ENCODE results near the gene TCIRG1. TPM values are rescaled to one million over a fixed set of nuclear protein-coding genes. Genes with fewer than 3 reads are reported as not detected.
A peak's percentile ranks its signal among the peaks of the same experiment; 100 is the strongest.

The TCIRG1 gene
- total RNA-seq, 2 experiments from 2014 or later, result 199 to 201 TPM

GRCh38 chr11:68016161-68016903 lies 22.5 kb upstream of the TCIRG1 start:
- no peak for DNase-seq (ENCODE audit: low spot score)
- ChIA-PET CTCF (ENCODE audit: unreplicated experiment) (no interaction called here), POLR2A (no interaction called here)
- Histone ChIP-seq H3K36me3 (ENCODE audit: insufficient read depth, low read length) (no peaks in the 10 kb centered on the region), H3K9me3 (ENCODE audit: low read length) (no peaks in the 10 kb centered on the region), H2AFZ (ENCODE audit: low read length) (no peak overlapping the region), H3K9me2 (ENCODE audit: insufficient read depth, low read length) (no peaks in the 10 kb centered on the region), H3K4me3 (ENCODE audit: low read depth, low read length, poor library complexity, severe bottlenecking) (no peak overlapping the region), H3K4me2 (ENCODE audit: low read length) (no peak overlapping the region), H3K27ac (ENCODE audit: low read depth, low read length, poor library complexity, severe bottlenecking) (no peak overlapping the region), H3K79me2 (ENCODE audit: insufficient read depth, low read depth, low read length) (no peaks in the 10 kb centered on the region), H4K20me1 (ENCODE audit: insufficient read depth, low read length) (no peaks in the 10 kb centered on the region), H3K4me1 (ENCODE audit: insufficient read depth, low read length, poor library complexity, severe bottlenecking) (no peaks in the 10 kb centered on the region)
- no TSS peak for BruUV-seq (replicated peaks)
- intact Hi-C loops (cut with micrococcal nuclease; ENCODE audit: unreplicated experiment), result no loop called here
- no peak for TF ChIP-seq EZH2phosphoT487 (IDR thresholded peaks at IDR 0.05; ENCODE audit: borderline replicate concordance, low read depth, low read length)
- TF ChIP-seq CTCF (conservative IDR thresholded peaks at IDR 0.05; ENCODE audit: low read length), result 0 out of 2 replicates have a peak, but pooled peaks have one; percentile 9

GRCh38 chr11:68016904-68017817 lies 21.7 kb upstream of the TCIRG1 start:
- Histone ChIP-seq H2AFZ (ENCODE audit: low read length) (no peak overlapping the region), H3K9me3 (ENCODE audit: low read length) (no peaks in the 10 kb centered on the region), H4K20me1 (ENCODE audit: insufficient read depth, low read length) (no peaks in the 10 kb centered on the region), H3K4me1 (ENCODE audit: insufficient read depth, low read length, poor library complexity, severe bottlenecking) (no peaks in the 10 kb centered on the region), H3K4me3 (ENCODE audit: low read depth, low read length, poor library complexity, severe bottlenecking) (no peak overlapping the region), H3K4me2 (ENCODE audit: low read length) (no peak overlapping the region), H3K9me2 (ENCODE audit: insufficient read depth, low read length) (no peaks in the 10 kb centered on the region), H3K36me3 (ENCODE audit: insufficient read depth, low read length) (no peaks in the 10 kb centered on the region), H3K27ac (ENCODE audit: low read depth, low read length, poor library complexity, severe bottlenecking) (no peak overlapping the region), H3K79me2 (ENCODE audit: insufficient read depth, low read depth, low read length) (no peaks in the 10 kb centered on the region)
- TF ChIP-seq CTCF (conservative IDR thresholded peaks at IDR 0.05; ENCODE audit: low read length) (no peak), EZH2phosphoT487 (IDR thresholded peaks at IDR 0.05; ENCODE audit: borderline replicate concordance, low read depth, low read length) (no peak)
- ChIA-PET CTCF (ENCODE audit: unreplicated experiment) (no interaction called here), POLR2A (no interaction called here)
- DNase-seq (ENCODE audit: low spot score), result no peak
- no TSS peak for BruUV-seq (replicated peaks)
- intact Hi-C loops (cut with micrococcal nuclease; ENCODE audit: unreplicated experiment), result no loop called here

Measured in OCI-LY7 (cell line).